KMS-11 (cell line): ENCODE results near the gene PRIMA1.

Source experiments
- H2AFZ ChIP-seq: fragments of 200-600 bp; sonication (generic); 2 replicates; pipeline ENCODE4 v1.6.1; 2016; ENCODE audit warnings: antibody characterized with exemption, mixed run types, low read depth
- H3K27ac ChIP-seq: fragments of 200-600 bp; sonication (generic); 2 replicates; pipeline ENCODE4 v1.6.1; 2016; ENCODE audit warnings: mild to moderate bottlenecking, mixed run types
- H3K27me3 ChIP-seq: fragments of 200-600 bp; sonication (generic); 2 replicates; pipeline ENCODE4 v1.6.1; 2017; ENCODE audit warnings: mild to moderate bottlenecking, low read depth, mixed run types, moderate library complexity; ENCODE audit not compliant: insufficient read depth
- H3K36me3 ChIP-seq: fragments of 200-600 bp; sonication (generic); 2 replicates; pipeline ENCODE4 v1.6.1; 2017; ENCODE audit warnings: mild to moderate bottlenecking, mixed run types; ENCODE audit not compliant: insufficient read depth
- H3K4me1 ChIP-seq: fragments of 200-600 bp; sonication (generic); 2 replicates; pipeline ENCODE4 v1.6.1; 2016; ENCODE audit warnings: mild to moderate bottlenecking, low read depth, mixed run types; ENCODE audit not compliant: poor library complexity, severe bottlenecking
- H3K4me2 ChIP-seq: fragments of 200-600 bp; sonication (generic); 2 replicates; pipeline ENCODE4 v1.7.0; 2016; ENCODE audit warnings: mild to moderate bottlenecking, mixed run types
- H3K4me3 ChIP-seq: fragments of 200-600 bp; sonication (generic); IDR thresholded peaks from 2 replicates; pipeline ENCODE4 v1.6.1; 2017; ENCODE audit warnings: low read depth, low read length, mixed read lengths; ENCODE audit not compliant: insufficient read depth
- H3K79me2 ChIP-seq: fragments of 200-600 bp; sonication (generic); 2 replicates; pipeline ENCODE4 v1.6.1; 2016; ENCODE audit warnings: low read depth, mixed run types; ENCODE audit not compliant: insufficient read depth
- H3K9ac ChIP-seq: fragments of 200-600 bp; sonication (generic); 2 replicates; pipeline ENCODE4 v1.6.1; 2016; ENCODE audit warnings: mild to moderate bottlenecking, mixed run types
- H4K20me1 ChIP-seq: fragments of 200-600 bp; sonication (generic); 2 replicates; pipeline ENCODE4 v1.6.1; 2016; ENCODE audit warnings: mild to moderate bottlenecking, mixed run types; ENCODE audit not compliant: insufficient read depth
- CTCF ChIP-seq: fragments of 200-600 bp; sonication (generic); conservative IDR thresholded peaks from 2 replicates; pipeline ENCODE4 v1.6.1; 2017; ENCODE audit warnings: low read depth, mild to moderate bottlenecking, antibody characterized with exemption, low read length, moderate library complexity, mixed read lengths

Gene PRIMA1

GRCh38 chr14:93743270-93744060 lies 44.8 kb downstream of the PRIMA1 start:
- no peaks in the 10 kb centered on the region for H3K36me3 ChIP-seq
- no peaks in the 10 kb centered on the region for H3K4me1 ChIP-seq
- no peak overlapping the region for H3K4me3 ChIP-seq
- H3K79me2 ChIP-seq = no peaks in the 10 kb centered on the region
- H3K9ac ChIP-seq = no peak overlapping the region
- no peak overlapping the region for H2AFZ ChIP-seq
- H3K27me3 ChIP-seq = no peaks in the 10 kb centered on the region
- H3K27ac ChIP-seq = no peak overlapping the region
- H3K4me2 ChIP-seq = no peak overlapping the region
- TF ChIP-seq CTCF = no peak
- no peaks in the 10 kb centered on the region for H4K20me1 ChIP-seq

GRCh38 chr14:93742761-93743160 lies 45.5 kb downstream of the PRIMA1 start:
- no peak overlapping the region for H3K4me2 ChIP-seq
- no peak overlapping the region for H3K4me3 ChIP-seq
- no peak for TF ChIP-seq CTCF
- H3K9ac ChIP-seq = no peak overlapping the region
- no peak overlapping the region for H3K27ac ChIP-seq
- no peak overlapping the region for H2AFZ ChIP-seq
- H3K4me1 ChIP-seq = no peaks in the 10 kb centered on the region
- no peaks in the 10 kb centered on the region for H3K27me3 ChIP-seq
- no peaks in the 10 kb centered on the region for H4K20me1 ChIP-seq
- H3K79me2 ChIP-seq = no peaks in the 10 kb centered on the region
- H3K36me3 ChIP-seq = no peaks in the 10 kb centered on the region

GRCh38 chr14:93741556-93742230 lies 46.6 kb downstream of the PRIMA1 start:
- no peak for TF ChIP-seq CTCF
- Histone ChIP-seq H4K20me1 (no peaks in the 10 kb centered on the region), H2AFZ (no peak overlapping the region), H3K9ac (no peak overlapping the region), H3K27ac (no peak overlapping the region), H3K4me1 (no peaks in the 10 kb centered on the region), H3K79me2 (no peaks in the 10 kb centered on the region), H3K27me3 (no peaks in the 10 kb centered on the region), H3K4me2 (no peak overlapping the region), H3K36me3 (no peaks in the 10 kb centered on the region), H3K4me3 (no peak overlapping the region)

- TF ChIP-seq CTCF = no peak
- no peaks in the 10 kb centered on the region for H3K27me3 ChIP-seq
- no peak overlapping the region for H3K4me3 ChIP-seq
- no peak overlapping the region for H3K27ac ChIP-seq
- no peaks in the 10 kb centered on the region for H3K36me3 ChIP-seq
- no peak overlapping the region for H3K4me2 ChIP-seq
- H3K4me1 ChIP-seq = no peaks in the 10 kb centered on the region
- H4K20me1 ChIP-seq = no peaks in the 10 kb centered on the region
- H2AFZ ChIP-seq = no peak overlapping the region
- no peaks in the 10 kb centered on the region for H3K79me2 ChIP-seq
- no peak overlapping the region for H3K9ac ChIP-seq
Measured at GRCh38 chr14:93737634-93738033, 50.7 kb downstream of the PRIMA1 start.
